ENCODE measurements around the gene VSIG10. TPM values are rescaled to one million over a fixed set of nuclear protein-coding genes. Genes with fewer than 3 reads are reported as not detected.
"Not testable (repeated sequence)": the region's sequence is repeated elsewhere in the genome, so short reads cannot be mapped to it uniquely, and the experiment has no call there.

Gene VSIG10
- total RNA-seq, 1 donor from 2014 or later, result 14.5 TPM

DNA sequence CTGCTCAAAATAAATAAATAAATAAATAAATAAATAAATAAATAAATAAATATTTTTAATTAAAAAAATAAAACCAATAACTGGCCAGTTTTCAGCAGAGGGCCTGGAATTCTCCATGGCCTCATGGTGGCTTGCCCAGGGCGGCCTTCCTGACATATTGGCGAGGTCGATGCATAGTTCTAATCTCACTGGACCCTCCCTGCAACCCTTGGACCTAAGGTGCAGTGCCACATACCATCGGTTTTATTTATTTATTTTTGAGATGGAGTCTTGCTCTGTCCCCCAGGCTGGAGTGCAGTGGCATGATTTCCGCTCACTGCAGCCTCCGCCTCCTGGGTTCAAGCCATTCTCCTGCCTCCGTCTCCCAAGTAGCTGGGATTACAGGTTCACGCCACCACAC lies 3.9 kb upstream of the VSIG10 start:
- no peak for ATAC-seq

DNA sequence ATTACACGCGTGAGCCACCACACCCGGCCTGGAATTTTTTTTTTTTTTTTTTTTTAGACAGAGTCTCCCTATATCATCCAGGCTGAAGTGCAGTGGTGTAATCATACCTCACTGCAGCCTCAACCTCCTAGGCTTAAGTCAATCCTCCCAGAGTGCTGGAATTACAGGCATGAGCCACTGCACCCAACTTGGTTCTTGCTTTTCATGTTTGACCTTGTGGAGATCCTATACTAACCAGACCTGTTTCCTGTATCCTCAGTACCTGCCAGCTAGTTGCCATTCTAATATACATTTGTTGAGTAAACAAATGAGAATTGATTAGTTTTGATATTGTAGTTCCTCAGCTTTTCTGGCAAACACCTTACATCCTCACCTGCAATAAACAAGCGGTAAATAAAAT lies 3.2 kb upstream of the VSIG10 start:
- peak; percentile 82 for ATAC-seq

DNA sequence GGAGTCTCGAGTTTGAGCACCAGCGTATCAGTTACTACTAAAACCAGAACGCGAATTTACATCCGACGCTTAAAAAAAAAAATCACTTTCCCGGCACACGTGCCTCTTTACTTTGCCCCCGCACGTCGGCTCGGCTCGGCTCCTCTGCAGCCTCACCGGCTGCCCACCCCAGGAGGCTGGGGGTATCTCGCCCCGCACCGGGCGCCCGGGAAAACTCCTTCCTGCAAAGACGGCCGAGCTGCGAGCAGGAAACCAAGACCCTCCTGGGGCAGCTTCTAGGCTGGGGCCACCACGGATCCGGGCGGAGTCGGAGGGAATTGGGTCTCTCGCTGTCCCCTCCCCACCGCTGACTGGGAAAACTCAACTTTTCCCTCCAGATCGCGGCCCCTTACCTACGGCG lies 610 bp downstream of the VSIG10 start:
- ATAC-seq, result no peak

DNA sequence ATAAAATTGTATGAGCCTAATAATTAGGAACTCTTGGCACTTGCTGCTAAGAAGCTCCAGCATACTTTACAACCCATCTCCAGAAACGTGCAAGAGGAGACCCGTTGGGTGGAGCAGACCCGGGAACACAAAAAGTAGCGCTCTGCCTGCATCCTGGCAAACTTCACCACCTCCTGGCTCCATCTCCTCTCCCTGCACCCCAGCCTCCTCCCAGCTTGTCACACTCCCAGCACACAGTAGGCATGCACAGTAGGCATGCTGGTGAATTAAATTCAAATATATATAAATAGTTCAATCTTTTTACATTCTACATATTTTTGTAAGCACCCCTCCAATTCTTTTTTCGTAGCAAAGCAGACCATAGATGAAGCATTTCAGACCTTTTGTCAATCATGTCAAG lies 1.2 kb downstream of the VSIG10 start:
- ATAC-seq, result no peak

DNA sequence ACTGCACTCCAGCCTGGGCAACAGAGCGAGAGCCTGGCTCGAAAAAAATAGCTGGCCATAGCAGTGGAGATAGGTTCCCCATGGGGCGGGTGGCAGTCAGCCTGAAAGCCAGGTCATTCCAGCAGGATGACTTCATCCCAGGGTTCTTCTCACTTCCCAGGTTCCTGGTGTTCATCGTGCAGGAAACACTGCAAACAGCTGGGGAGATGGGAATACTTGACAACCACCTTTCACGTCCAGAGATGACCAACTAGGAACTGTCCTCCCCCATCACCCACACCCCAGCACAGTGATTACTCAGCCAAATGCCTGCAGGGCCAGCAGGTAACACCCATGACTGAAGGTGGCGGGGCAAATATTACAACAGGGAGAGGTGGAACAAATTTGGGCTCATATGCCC lies 1.7 kb downstream of the VSIG10 start:
- peak; percentile 47 for ATAC-seq

DNA sequence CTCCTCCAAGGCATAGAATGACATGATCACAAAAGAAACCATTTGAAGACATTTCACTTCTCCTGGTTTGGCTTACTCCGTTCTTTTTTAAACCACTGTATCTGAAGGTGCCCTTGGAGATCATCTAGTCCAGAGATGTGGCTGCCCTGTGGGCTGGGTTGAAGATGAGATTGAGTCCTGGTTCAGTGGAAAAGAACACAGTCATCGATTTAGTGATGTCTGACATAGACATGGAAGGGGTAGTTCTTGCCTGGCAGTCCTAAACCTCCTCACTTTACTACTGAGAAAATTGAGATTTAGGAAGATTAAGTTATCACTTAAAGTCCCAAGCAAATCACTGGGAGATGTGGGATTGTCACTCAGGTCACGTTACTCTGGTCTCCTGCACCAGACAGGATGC lies 2.8 kb downstream of the VSIG10 start:
- ATAC-seq, result no peak

DNA sequence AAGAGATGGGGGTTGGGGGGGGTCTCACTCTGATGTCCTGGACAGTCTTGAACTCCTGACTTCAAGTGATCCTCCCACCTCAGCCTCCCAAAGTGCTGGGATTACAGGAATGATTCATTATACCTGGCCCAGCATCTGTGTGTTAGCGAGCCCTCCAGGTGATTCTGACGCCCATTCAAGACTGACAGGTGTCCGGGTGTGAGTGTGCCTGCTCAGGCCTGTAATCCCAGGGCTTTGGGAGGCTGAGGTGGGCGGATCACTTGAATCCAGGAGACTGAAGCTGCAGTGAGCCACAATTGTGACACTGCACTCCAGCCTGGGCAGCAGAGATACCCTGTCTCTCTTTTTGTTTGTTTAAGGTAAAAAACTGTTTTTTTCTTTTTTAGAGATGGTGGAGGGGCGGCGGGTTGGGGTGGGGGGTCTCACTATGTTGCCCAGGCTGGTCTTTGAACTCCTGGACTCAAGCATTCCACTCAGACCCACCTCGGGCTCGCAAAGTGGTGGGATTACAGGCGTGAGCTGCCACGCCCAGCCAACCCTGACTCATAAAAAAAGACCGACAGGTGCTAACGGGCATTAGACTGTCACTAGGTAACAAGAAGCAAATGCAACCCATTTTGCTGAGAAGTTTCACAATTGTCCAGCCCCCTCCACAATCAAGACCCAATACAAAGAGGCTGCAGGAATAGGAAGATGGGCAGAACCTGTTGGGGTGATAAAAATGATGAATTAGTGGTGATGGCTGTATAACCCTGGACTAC lies 4.7 kb downstream of the VSIG10 start:
- ATAC-seq, result peak; percentile 71

DNA sequence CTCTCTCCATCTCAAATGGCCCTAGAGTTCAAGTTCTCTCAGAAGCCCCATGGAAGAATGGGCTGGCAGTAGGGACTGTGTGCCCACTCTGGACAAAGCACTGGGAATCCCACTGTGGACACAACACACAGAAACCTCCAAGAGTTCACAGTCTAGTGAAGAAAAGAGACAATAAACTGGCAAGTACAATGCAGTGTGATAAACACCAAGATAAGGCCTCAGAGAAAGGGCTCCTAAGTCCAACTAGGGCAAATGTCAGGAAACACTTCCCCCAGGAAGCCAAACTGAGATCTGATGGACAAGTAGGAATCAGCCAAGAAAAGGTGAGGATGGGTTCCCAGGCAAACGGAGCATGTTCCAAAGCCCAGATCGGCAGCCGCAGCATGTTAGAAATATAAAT lies 5.4 kb downstream of the VSIG10 start:
- ATAC-seq, result no peak

DNA sequence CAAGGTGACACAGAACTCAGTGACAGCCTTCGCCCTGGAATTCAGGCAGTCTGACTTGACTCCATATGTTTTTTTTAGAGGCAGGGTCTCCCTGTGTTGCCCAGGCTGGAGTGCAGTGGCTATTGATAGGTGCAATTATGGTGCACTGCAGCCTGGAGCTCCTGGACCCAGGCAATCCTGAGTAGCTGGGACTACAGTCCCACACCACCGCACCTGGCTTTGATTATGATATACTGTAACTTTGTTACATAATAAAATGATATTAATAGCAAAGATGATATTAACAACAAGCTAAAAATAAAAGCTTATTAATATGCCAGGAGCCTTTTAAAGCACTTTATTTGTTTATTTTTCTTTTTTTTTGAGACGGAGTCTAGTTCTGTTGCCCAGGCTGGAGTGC lies 9.8 kb downstream of the VSIG10 start:
- ATAC-seq, result no peak

DNA sequence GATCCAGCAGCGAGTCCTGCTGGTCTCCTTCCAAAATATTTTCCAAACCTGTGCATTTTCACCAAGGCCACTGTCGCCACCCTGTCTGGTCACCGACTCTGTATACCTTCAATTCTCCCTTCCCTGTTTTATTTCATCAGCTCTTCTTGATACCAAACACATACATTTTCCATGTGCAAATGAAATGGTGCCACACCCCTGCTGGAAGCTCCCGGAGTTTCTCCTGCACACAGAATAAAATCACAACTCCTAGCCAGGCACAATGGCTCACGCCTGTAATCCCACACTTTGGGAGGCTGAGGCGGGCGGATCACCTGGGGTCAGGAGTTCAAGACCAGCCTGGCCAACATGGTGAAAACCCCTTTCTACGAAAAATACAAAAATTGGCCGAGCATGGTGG lies 14.0 kb downstream of the VSIG10 start:
- no peak for ATAC-seq

DNA sequence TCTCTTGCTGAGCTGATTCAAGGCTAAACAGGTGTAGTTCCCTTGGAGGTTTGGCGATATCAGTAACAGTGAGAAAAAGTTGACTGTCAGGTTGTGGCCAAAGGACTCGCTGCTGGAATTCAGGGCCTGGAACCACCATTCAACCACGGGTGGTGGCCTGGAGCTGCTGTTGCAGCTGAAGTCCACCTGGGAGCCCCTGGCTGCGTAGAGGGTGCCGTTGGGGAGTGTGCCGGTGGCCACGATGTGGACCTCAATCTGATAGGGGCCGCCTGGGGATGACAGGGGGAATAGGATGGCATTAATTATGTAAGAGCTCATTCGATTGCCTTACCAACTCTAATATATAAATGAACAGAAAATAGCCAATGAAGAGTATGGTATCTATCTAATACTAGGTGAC lies 21.6 kb downstream of the VSIG10 start:
- no peak for ATAC-seq

DNA sequence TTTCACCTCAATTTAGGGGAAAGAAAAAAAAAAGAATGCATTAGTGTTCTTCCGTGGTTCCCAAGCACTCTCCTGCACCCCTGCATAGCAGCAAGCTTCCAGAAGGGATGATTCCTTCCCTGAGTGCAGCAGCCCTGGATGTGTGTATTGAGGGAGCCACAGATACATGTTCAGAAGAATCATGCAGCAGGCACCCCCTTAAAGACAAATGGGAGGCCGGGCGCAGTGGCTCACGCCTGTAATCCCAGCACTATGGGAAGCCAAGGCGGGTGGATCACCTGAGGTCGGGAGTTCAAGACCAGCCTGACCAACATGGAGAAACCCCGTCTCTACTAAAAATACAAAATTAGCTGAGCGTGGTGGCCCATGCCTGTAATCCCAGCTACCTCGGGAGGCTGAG lies 22.3 kb downstream of the VSIG10 start:
- ATAC-seq, result not testable (repeated sequence)

DNA sequence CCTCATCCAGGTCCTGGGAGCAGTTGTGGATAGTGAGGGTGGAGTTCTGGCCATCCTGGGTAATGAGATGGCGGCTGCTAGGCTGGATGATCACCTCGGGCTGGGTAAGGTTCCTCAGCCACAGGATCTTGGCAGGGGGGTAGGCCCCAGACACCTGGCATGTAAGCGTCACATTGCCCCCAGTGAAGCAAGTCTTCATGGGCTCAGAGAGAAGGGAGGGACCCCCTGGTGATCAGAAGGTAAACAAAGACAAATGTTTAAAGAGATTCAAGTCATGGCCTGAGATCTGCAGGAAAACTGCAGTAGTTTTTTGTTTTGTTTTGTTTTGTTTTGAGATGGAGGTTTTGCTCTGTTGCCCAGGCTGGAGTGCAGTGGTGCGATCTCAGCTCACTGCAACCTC lies 30.0 kb downstream of the VSIG10 start:
- no peak for ATAC-seq

DNA sequence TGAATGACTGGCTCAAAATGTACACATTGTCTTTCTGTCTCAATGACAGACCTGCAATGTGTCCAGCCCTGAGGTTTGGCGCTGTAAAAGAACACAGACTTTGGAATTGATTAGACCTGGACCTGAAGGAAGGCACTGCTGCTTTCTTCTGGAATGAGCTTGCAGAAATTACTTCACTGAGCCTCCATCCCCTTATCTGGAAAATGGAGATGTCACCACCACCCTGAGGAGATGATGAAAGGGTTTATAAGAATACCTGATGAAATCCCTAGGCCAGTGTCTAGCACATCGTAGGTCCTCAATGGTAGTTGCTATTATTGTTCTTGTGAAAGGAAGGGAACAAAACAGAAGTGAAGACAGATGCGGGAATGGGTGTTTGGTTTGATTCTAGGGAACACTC lies 33.2 kb downstream of the VSIG10 start:
- no peak for ATAC-seq

DNA sequence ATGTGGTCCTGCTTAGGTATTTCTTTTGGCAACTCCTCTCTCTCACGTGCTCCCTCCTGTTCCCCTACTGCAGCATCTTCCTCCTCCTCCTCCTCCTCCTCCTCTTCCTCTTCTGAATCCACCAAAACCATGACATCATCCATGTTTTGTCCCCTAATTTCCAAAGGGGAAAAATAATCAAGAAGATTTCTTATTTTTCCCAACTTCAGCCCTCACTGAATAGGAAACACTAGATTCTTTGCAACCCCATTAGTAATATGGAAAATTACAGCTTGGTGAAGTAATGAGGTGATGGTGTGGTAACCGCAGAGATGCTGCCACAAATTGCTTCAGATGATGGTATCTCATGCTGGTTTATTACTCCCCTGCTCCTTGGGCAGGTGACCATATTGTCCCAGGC lies 35.4 kb downstream of the VSIG10 start:
- no peak for ATAC-seq

DNA sequence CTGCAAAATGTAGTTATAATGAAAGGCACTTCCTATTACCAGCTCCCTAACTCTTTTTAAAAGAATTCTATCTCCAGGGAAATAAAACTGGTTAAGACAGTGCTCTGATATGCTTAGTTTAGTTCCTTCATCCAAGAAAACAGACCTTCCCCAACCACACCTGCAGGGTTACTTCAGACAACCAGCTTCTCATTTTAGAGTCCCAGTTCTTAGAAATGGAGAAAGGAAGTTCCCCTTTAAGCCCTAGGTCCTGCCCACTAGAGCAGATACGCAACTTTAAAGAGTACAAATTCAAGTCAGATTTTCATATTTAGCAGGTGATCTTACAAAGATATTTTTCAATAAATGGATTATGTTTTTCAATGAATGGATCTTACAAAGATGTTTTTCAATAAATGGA lies 38.4 kb downstream of the VSIG10 start:
- ATAC-seq, result no peak

DNA sequence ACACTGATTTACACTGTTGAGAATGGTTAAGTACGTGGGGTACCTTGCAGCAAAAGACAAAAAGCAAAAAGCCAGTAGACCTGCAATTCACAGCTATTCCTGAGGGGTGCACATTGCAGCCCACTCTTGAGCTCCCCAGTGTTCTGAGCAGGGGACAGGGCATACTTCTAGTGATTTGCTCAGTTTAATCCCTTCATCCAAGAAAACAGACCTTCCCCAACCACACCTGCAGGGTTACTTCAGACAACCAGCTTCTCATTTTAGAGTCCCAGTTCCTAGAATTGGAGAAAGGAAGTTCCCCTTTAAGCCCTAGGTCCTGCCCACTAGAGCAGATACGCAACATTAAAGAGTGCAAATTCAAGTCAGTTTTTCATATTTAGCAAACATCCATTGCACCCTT lies 39.2 kb downstream of the VSIG10 start:
- ATAC-seq, result no peak

DNA sequence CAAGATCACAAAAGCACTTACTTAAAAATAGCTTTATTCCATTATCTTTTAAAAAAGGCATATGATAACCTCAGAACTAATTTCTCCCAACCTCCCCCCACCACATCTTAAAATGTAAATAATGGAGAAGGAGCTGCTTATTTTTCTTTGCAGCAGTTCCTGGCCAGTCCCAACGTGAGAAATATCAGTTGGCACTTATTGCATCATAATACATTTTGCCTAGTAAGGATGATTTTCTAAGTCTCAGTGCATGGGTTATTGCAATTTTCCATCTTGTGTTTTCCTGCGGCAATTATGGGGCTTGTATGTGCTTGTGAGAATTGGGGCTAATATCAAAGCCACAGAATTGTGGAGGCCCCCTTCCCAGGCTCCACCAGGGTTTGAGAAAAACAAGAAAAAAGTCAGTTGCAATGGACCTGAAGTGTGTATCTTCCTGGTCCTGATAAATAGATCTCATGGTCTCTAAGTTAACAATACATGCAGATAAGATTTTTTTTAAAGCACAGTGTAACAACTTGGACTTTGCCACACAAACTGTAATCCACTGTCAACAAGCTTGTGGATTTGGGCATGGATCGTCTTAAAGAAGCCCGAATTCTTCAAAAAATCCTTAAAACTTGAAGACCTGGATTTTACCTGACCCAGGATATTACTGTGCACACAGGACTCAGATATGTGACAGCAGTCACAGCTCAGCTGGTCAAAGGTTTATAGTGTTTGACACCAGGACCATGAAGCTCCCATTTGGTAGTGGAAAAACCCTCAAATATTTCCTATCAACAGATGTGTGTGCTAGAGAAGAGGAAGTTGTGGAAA lies 40.0 kb downstream of the VSIG10 start:
- no peak for ATAC-seq

DNA sequence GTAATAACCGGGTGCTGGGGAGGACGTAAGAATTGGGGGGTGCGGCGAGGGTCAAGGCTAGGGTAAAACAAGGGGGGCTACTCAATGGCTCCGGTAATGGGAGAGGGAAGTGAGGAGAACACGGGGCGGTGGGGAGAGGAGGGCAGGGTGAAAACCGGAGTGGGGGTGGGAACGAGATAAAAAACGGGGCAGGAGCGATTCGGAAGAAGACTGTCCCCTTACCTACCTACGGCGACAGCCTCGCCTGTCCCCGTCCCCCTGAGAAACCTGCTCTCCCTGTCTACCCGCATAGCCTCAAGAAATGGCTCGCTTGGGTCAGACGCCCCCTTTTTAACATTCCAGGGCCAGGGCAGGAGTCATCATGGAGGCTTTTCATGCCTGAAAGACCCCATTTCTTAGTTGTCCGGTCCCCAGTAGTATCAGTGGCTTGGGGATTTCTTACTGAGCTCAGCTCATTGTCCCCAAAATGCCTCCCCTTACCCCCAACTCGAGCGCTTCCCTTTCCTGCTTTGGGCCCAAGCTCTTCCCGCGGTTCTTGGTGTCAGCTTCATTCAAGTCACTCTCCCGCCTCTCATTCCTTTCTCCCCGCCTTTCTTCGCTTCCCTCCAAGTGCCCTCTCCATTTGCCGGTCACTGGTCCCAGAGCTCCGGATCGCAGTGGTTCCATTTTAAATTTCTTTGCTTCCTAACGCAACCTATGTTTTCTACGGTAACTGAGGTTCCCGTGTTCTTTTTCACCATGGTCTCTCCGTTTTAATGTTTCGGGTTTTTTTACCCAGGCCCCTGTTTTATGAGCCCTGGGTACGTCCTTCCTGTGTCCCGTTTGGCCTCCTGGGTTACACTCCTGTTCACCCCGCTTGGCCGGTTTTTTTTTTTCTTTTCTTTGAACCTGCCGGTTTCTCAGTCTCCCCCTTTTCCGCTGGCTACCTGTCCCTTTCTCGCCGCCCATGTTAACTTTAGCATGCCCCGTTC lies 41.7 kb downstream of the VSIG10 start:
- ATAC-seq, result peak; percentile 59

DNA sequence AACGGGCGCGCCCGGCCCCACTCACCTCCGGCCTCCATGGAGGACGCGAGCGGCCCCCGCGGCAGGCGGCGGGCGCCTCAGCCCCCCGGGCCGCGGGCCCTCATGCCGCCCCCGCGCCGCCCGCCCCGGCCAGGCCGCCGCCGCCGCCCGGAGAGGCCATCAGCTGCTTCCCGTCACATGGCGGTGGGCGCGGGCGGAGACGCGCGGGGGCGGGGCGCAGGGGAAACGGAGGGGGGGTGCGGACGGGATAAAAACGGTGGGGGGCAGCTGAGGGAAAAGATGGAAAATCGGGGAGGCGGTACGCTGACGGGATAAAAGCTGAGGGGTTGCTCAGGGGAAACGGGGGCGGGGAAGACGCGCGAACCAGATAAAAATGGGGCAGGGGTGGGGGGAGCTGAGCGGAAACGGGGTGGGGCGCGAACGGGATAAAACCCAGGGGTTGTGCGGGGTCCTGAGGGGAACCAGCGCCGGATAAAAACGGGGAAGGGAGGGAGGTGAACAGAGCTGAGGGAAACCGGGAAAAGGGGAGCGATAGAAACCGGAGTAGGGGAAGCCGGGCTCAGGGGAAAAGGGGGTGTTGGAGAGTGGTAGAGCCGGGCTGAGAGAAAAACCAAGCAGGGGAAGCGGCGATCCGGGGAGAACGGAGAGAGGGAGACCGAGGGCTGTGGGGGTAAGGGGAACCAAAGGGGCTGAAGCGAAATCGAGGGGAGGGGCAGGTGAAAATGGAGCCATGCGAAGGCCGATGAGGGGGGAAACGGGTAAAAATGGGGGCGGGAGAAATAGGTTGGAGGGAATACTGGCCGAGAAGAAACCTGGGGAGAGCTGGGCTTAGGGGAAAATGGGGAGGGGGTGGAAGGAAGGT lies 42.6 kb downstream of the VSIG10 start, which contains the start of gene WSB2:
TSS of gene WSB2 (minus strand) at position 169 of the 862 bp plus-strand sequence. CDS start at position 38, 131 bp downstream.
- peak; percentile 22 for ATAC-seq

DNA sequence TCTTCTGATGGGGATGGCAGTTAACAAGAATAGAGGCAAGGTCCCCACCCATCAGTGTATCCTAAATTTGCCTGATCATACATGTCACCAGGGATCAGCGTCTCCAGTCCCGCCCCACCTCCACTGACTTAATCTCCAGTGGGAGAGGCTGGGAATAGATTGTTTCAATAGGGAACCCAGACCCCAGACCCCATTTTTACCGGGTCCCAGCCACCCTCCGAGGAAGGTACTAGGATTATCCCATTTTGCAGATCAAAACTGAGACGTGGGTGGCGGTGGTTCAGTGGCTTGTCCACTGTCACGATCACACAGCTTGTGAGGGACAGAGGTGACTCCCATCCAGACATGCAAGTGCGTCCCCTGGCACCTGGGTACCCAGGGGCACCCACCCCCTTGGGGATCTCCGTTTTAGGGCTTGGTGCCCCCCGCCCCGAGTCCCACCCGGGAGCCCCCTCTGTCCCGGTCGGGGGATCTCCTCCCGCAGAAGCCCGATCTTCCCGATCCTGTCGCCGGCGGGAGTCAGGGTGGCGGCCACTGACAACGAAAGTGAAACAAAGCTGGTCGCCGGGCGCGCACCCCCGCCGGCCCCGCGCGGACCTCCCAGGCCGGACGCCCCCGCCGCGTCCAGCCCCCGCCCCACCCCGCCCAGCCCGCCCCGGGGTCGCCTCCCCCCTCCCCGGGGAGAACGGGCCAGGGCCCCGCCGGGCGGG lies 43.4 kb downstream of the VSIG10 start:
- ATAC-seq, result peak; percentile 19

Measured in esophagus mucosa (tissue), 1 donor.